ENCODE data around the gene BCL6B. TPM values are rescaled to one million over a fixed set of nuclear protein-coding genes. Genes with fewer than 3 reads are reported as not detected.

Gene BCL6B
- total and polyA plus RNA-seq, 2 experiments from 2014 or later, result 3.3 to 4.5 TPM

DNA sequence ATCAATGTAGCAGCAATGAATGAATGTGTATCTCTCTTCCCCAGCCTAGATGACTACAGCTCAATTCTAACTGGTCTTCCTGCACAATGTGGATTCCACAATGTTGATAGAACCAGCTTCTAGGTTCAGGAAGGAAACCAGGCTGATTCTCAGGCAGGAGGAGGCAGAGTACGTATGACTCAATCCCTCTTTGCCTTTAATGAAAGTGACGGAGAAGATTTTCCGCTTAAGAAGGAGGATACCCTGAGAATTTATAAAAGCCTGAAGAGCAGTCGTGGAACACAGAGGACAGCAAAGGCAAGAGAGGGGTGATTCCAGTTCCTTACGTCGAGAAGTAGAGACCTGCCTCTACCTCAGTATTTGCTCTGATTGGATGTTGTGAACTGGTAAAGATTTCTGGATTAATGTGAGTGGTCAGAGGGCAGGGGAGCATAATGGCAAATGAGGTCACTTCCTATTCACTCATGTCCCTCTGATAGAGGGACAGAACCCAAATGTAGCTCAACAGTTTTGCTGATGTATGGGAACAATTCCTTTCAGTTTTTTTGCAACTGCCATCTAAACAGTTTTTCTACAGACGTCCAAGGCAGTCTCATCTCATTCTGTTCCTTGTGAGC is 36.1 kb downstream of the BCL6B start (continued):
- TF ChIP-seq, protein P1, sequence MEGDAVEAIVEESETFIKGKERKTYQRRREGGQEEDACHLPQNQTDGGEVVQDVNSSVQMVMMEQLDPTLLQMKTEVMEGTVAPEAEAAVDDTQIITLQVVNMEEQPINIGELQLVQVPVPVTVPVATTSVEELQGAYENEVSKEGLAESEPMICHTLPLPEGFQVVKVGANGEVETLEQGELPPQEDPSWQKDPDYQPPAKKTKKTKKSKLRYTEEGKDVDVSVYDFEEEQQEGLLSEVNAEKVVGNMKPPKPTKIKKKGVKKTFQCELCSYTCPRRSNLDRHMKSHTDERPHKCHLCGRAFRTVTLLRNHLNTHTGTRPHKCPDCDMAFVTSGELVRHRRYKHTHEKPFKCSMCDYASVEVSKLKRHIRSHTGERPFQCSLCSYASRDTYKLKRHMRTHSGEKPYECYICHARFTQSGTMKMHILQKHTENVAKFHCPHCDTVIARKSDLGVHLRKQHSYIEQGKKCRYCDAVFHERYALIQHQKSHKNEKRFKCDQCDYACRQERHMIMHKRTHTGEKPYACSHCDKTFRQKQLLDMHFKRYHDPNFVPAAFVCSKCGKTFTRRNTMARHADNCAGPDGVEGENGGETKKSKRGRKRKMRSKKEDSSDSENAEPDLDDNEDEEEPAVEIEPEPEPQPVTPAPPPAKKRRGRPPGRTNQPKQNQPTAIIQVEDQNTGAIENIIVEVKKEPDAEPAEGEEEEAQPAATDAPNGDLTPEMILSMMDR (conservative IDR thresholded peaks at IDR 0.05; ENCODE audit: low read depth in 2 of 2), result no peak
- TF ChIP-seq ZNF114 (CRISPR knock-in tag; IDR thresholded peaks at IDR 0.05), result no peak

DNA sequence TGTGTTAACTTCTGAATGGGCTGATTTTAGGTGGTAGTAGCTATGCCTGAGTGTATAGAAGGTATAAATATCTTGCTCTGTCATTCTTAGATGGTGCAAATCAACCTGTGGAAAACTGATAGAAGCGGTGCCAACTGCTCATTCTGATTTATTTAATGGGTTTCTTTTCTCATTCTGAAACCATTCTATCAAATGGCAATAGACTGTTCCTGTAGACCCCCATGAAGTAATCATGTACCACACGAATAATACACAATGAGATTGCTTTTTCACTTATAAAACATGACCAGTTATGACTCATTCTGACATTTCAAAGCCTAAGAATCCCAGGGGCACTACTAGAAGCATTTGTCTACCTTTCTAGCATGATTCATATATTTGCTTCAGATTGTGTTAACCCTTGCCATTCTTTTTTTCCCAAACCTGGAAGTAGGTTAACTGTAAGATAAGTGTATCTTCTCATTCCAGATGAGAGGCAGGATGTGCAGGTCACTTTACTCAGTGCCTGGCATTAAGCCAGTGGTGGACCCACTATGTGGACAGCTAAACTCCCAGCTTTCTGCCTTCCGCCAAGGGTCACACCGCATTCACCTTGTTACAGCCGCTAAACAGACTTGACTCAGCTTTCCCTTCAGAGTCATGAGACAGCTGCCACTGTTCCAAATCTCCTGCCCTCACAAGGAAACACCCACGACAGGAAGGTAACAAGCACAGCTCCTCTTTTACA is 37.5 kb downstream of the BCL6B start:
- Histone ChIP-seq H3K4me2 (no peak overlapping the region), H3K79me2 (replicated peaks; ENCODE audit: insufficient read depth) (no peaks in the 10 kb centered on the region), H2AFZ (no peak overlapping the region), H3K4me1 (ENCODE audit: insufficient read depth) (no peaks in the 10 kb centered on the region), H3F3A (replicated peaks; ENCODE audit: low read depth) (no peaks in the 10 kb centered on the region), H3K4me3 (no peak overlapping the region), H3K27me3 (ENCODE audit: insufficient read depth) (no peaks in the 10 kb centered on the region), H3K9me2 (ENCODE audit: insufficient read depth) (no peaks in the 10 kb centered on the region), H4K20me1 (replicated peaks; ENCODE audit: insufficient read depth) (no peaks in the 10 kb centered on the region), H3K36me3 (ENCODE audit: insufficient read depth) (no peaks in the 10 kb centered on the region), H3K27ac (ENCODE audit: low read depth) (no peak overlapping the region)
- Mint-ChIP-seq H3K4me3 (no peak overlapping the region), H3K4me1 (peaks cover 3% of the 10 kb centered on the region; the same call in 2 of the 3 replicates), H3K36me3 (ENCODE audit: low read depth) (no peaks in the 10 kb centered on the region), H3K27ac (no peak overlapping the region), H3K27me3 (ENCODE audit: insufficient read depth, low read depth, poor library complexity) (peaks cover 9% of the 10 kb centered on the region), H3K9me3 (no peaks in the 10 kb centered on the region)
- no peak for ATAC-seq
- TF ChIP-seq EZH2phosphoT487 (IDR thresholded peaks at IDR 0.05; ENCODE audit: unreplicated experiment) (no peak), CREB1 (CRISPR knock-in tag; IDR thresholded peaks at IDR 0.05; ENCODE audit: low read depth) (no peak), EZH2 (IDR thresholded peaks at IDR 0.05; ENCODE audit: low read depth, unreplicated experiment) (no peak), NANOG (IDR thresholded peaks at IDR 0.05; ENCODE audit: borderline replicate concordance) (no peak), ZNF331 (CRISPR knock-in tag; IDR thresholded peaks at IDR 0.05; ENCODE audit: low read depth) (no peak), STAT1 (IDR thresholded peaks at IDR 0.05; ENCODE audit: unreplicated experiment) (no peak), ZNF114 (CRISPR knock-in tag; IDR thresholded peaks at IDR 0.05) (no peak), POLR2AphosphoS5 (IDR thresholded peaks at IDR 0.05; ENCODE audit: low read depth) (no peak)
- TF ChIP-seq, protein P2, sequence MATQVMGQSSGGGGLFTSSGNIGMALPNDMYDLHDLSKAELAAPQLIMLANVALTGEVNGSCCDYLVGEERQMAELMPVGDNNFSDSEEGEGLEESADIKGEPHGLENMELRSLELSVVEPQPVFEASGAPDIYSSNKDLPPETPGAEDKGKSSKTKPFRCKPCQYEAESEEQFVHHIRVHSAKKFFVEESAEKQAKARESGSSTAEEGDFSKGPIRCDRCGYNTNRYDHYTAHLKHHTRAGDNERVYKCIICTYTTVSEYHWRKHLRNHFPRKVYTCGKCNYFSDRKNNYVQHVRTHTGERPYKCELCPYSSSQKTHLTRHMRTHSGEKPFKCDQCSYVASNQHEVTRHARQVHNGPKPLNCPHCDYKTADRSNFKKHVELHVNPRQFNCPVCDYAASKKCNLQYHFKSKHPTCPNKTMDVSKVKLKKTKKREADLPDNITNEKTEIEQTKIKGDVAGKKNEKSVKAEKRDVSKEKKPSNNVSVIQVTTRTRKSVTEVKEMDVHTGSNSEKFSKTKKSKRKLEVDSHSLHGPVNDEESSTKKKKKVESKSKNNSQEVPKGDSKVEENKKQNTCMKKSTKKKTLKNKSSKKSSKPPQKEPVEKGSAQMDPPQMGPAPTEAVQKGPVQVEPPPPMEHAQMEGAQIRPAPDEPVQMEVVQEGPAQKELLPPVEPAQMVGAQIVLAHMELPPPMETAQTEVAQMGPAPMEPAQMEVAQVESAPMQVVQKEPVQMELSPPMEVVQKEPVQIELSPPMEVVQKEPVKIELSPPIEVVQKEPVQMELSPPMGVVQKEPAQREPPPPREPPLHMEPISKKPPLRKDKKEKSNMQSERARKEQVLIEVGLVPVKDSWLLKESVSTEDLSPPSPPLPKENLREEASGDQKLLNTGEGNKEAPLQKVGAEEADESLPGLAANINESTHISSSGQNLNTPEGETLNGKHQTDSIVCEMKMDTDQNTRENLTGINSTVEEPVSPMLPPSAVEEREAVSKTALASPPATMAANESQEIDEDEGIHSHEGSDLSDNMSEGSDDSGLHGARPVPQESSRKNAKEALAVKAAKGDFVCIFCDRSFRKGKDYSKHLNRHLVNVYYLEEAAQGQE (IDR thresholded peaks at IDR 0.05; ENCODE audit: unreplicated experiment), result no peak
- TF ChIP-seq, protein P3, sequence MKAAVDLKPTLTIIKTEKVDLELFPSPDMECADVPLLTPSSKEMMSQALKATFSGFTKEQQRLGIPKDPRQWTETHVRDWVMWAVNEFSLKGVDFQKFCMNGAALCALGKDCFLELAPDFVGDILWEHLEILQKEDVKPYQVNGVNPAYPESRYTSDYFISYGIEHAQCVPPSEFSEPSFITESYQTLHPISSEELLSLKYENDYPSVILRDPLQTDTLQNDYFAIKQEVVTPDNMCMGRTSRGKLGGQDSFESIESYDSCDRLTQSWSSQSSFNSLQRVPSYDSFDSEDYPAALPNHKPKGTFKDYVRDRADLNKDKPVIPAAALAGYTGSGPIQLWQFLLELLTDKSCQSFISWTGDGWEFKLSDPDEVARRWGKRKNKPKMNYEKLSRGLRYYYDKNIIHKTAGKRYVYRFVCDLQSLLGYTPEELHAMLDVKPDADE (IDR thresholded peaks at IDR 0.05), result no peak
- no peak for DNase-seq (ENCODE audit: low spot score)

All from GM23338 (cell line).